M059J (cell line): ENCODE data around the gene OR5D16. TPM values are rescaled to one million over a fixed set of nuclear protein-coding genes. Genes with fewer than 3 reads are reported as not detected.
"Not testable (repeated sequence)": the region's sequence is repeated elsewhere in the genome, so short reads cannot be mapped to it uniquely, and the experiment has no call there.

ENCODE experiments used
- DNase-seq: peaks from one replicate; pipeline ENCODE4 v3.0.0-alpha.2; 2012; ENCODE audit warnings: low read depth
- total RNA-seq: library from RNA; depleted of rRNA; stranded (reverse); fragments of >200 nt; shearing (Covaris generic); gene quantifications from 2 replicates; pipeline ENCODE4 v1.2.3, GENCODE V29; 2014; rRNA removed

Gene OR5D16
- total RNA-seq = not detected in 2 replicates

GRCh38 chr11:55838452-55838851 is at the start of gene OR5D16:
Gene OR5D16, plus strand, starts transcription at chr11:55838752. Its CDS starts 0 bp downstream, at chr11:55838752.
- DNase-seq = no peak

DNA sequence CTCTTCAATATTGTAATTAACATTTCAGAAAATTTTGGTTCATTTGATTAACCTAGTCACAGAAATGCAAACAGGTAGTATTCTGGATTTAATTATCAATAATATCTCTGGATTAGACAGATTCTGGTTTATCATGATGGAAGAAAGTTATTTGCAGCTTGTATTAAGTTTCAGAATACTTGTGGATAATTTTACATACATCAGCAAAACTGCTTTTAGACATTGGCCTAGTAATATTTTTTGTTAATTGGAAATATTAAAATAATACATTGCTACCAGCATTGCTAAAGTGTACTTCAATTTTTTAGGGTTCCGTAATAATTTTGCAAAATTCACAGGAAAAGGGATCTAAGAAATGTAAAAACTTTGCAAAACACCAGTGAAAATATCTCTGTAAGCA is 46.9 kb upstream of the OR5D16 start:
- DNase-seq = no peak

DNA sequence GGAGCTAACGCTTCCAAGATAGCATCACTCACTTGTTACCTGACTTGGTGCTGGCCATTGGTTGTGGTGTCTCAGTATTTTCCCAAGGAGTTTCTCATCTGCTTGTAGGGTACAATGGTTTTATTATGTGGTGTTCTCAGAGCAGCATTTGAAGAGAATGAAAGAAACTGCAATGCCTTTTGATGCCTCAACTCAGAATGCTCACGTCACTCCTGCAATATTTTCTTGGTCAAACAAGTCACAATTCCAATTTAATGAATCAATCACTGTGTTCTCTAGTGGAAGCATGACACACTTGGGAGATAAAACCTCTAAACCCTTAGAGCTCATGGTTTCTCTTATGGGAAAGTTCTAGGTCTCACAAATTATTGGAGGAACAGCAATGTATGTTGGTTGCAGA is 45.2 kb upstream of the OR5D16 start:
- no peak for DNase-seq

- DNase-seq = no peak
Measured at GRCh38 chr11:55795256-55795655, 43.3 kb upstream of the OR5D16 start, which contains the start of gene OR5D14. Gene OR5D14, plus strand, starts transcription at chr11:55795556. Its CDS starts 0 bp downstream, at chr11:55795556.

DNA sequence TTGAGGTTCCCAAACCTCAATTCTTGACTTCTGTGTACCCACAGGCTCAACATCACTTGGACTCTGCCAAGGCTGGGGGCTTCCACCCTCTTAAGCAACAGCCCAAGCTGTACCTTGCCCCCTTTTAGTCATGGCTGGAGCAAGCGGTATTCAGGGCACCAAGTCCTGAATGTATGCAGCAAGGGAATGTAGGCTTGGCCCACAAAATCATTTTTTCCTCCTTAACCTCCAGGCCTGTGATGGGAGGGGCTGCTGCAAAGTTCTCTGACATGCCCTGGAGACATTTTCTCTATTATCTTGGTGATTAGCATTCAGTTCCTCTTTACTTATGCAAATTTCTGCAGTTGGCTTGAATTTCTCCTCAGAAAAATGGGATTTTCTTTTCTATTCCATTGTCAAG is 32.3 kb upstream of the OR5D16 start:
- no peak for DNase-seq

DNA sequence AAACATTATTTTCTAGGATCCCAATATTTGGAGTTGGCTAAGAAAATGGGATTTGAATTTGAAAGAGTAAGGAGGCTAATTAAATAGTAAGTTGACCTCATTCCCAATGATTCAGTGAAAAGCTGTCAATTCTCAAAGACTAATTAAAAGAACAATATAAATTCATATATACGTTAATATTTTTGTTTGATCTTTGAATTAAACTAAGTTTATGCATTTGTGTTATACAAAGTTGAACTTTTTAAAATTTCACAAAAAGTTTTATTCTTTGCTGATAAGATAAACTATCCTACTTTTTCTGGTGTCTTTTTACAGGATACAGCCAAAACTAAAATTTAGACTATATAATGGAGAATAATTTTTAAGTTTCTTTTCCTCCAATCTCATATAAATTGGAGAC is 27.5 kb upstream of the OR5D16 start, which contains the start of gene OR5L1:
Gene OR5L1 (plus strand): TSS at position 301 of the 400 bp plus-strand sequence. CDS start 100 bp downstream, outside the sequence.
- no peak for DNase-seq

GRCh38 chr11:55819330-55819729 is 19.2 kb upstream of the OR5D16 start, which contains the start of gene OR5D18:
Gene OR5D18, plus strand, starts transcription at chr11:55819630. Its CDS starts 0 bp downstream, at chr11:55819630.
- no peak for DNase-seq

- no peak for DNase-seq
Measured at GRCh38 chr11:55826919-55827318, 11.6 kb upstream of the OR5D16 start, which contains the start of gene OR5L2. Gene OR5L2, plus strand, starts transcription at chr11:55827219. Its CDS starts 0 bp downstream, at chr11:55827219.

DNA sequence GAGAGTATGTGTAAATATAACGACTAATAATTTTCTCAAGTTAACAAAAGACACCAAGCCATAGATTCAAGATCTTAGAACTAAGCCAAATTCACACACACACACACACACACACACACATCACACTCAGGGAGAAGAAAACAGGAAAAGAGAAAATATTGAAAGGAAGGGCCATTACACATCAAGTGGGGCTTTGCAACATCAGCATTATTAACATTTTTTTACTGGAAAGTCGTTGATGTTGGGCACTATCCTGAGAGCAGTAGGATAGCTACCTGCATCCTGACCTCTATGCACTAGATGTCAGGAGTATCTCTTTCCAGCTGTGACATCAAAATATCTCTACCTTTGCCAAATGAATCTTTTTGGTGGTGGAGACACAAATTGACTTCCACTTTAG is 8.9 kb downstream of the OR5D16 start:
- no peak for DNase-seq

- no peak for DNase-seq
Measured at GRCh38 chr11:55849037-55849436, 10.5 kb downstream of the OR5D16 start.

- DNase-seq = no peak
Measured at GRCh38 chr11:55852141-55852540, 13.6 kb downstream of the OR5D16 start.

GRCh38 chr11:55854704-55855103 is 16.2 kb downstream of the OR5D16 start:
- DNase-seq = no peak

GRCh38 chr11:55867354-55867753 is 28.8 kb downstream of the OR5D16 start:
- DNase-seq = not testable (repeated sequence)

- DNase-seq = not testable (repeated sequence)
Measured at GRCh38 chr11:55872731-55873130, 34.2 kb downstream of the OR5D16 start.

DNA sequence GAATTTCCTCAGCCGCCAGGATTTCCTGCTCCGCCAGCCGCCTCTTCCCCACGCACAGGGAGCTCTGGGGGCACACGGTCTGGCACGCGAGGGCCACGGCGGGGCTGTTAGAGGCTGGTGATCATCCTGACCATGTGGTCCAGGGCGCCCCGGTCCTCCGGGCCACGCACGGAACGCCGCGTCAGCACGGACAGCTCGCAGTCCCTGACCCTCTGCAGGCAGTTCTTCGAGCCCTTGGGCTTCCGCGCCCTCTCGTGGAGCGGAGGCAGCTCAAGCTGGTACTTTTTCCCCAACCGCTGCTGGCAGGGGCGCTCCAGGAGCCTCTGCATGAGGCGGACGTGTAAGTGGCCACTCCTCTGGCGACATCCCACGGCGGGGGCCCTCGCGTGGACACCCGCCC is 34.6 kb downstream of the OR5D16 start:
- not testable (repeated sequence) for DNase-seq

GRCh38 chr11:55882997-55883396 is 44.4 kb downstream of the OR5D16 start, which contains the start of gene TRIM51:
Gene TRIM51, plus strand, starts transcription at chr11:55883297. Its CDS starts 2,132 bp downstream, at chr11:55885429.
- DNase-seq = not testable (repeated sequence)

DNA sequence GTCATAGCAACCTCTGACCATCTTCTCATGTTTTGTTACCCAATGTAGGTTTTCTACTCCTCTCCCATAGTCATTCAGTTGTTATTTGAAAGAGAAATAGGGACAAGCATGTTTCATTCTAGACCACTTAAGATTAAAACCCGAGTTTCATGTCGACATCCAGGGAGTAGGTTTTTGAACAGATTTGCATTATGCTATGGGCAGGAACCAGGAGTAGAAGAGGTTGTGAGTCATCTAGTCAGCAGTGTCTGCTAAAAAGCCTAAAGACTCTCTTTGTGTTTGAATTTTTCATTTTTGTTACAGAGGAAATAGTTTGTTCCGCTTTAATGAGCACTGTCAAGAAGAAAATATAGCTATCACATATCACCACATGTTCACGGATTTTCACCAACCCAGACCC is 46.4 kb downstream of the OR5D16 start:
- not testable (repeated sequence) for DNase-seq

DNA sequence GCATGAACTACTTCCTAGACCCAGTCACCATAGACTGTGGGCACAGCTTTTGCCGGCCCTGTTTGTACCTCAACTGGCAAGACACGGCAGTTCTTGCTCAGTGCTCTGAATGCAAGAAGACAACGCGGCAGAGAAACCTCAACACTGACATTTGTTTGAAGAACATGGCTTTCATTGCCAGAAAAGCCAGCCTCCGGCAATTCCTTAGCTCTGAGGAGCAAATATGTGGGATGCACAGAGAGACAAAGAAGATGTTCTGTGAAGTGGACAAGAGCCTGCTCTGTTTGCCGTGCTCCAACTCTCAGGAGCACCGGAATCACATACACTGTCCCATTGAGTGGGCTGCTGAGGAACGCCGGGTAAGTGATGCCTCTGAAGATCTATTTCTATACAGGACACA is 46.9 kb downstream of the OR5D16 start:
- not testable (repeated sequence) for DNase-seq

Other genes with a start within 250 kb of the OR5D16 start
- gene OR4C11, start 231.1 kb upstream of the OR5D16 start, total RNA-seq = not detected in 2 replicates
- not detected in 2 replicates for gene OR4P4, start 203.6 kb upstream of the OR5D16 start, total RNA-seq
- gene OR4S2, start 190.4 kb upstream of the OR5D16 start, total RNA-seq = not detected in 2 replicates
- not detected in 2 replicates for gene OR4C6, start 176.6 kb upstream of the OR5D16 start, total RNA-seq
- not detected in 2 replicates for gene OR5D13, start 65.3 kb upstream of the OR5D16 start, total RNA-seq
- gene OR5D14, start 43.2 kb upstream of the OR5D16 start, total RNA-seq = not detected in 2 replicates
- not detected in 2 replicates for gene OR5L1, start 27.4 kb upstream of the OR5D16 start, total RNA-seq
- not detected in 2 replicates for gene OR5D18, start 19.1 kb upstream of the OR5D16 start, total RNA-seq
- gene OR5L2, start 11.5 kb upstream of the OR5D16 start, total RNA-seq = not detected in 2 replicates
- gene TRIM51, start 44.5 kb downstream of the OR5D16 start, total RNA-seq = not detected in 2 replicates
- gene OR5W2, start 75.8 kb downstream of the OR5D16 start, total RNA-seq = not detected in 2 replicates
- gene OR5I1, start 97.6 kb downstream of the OR5D16 start, total RNA-seq = not detected in 2 replicates
- gene OR10AG1, start 131.2 kb downstream of the OR5D16 start, total RNA-seq = not detected in 2 replicates
- not detected in 2 replicates for gene OR5F1, start 155.9 kb downstream of the OR5D16 start, total RNA-seq
- gene OR5AS1, start 188.9 kb downstream of the OR5D16 start, total RNA-seq = not detected in 2 replicates